ENCODE measurements around the gene C10orf71.
A peak's percentile ranks its signal among the peaks of the same experiment; 100 is the strongest.

Gene C10orf71

DNA sequence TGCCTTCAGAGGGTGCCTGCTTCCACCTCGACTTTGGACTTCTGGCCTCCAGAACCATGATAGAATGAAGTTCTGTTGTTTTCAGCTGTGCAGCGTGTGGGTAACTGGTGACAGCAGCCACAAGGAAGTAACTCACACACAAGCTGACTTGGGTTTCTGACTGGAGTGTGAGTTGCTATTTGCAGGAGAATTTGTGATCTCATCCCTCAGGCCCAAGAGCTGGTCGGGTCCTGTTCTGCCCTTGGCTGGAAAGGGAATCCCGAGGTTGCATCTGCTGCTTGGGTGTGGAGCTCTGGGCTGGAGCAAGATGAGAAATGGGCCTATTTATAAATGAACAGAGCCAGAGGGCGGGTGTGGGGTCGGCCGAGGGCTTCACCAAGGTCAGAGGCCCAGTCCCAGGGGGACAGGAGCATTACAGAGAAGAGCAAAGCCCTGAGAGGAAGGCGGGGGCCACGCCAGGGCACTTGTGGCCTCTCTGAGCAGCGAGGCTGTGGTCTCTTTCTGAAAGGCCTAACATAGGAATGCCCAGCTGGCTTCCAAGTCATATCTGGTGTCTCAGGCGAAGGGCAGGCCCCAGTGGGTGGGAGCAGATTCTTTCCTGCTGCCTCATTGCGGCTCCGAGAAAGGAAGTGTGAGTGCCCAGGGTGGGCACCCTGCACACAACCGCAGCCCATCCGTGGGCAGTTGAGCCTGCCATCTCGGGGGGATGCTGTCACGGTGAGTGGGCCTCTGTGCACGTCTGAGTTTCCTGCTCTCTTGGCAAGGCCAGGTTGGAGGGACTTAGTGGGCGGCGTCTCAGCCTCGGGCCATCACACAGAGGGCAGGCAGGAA is 26.5 kb upstream of the C10orf71 start:
- DNase-seq (ENCODE audit: low spot score), result no peak

DNA sequence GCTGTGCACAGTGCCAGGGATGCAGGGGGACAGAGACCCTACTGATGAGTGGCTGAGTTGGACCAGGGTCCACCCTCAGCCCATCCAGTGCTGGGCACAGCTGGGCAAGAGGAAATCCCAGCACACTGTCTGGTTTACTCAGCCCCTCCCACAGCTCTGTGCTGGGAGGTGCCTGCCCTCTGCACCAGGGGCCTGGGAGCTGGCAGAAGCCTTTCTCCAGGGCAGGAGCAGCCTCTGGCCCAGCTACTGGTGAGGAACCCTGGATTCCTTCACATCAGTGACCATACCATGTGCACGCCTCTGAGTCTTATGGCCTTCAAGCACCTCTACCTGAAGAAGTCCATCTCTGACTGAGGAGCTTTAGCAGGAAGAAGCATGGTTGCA is 25.9 kb upstream of the C10orf71 start:
- DNase-seq (ENCODE audit: low spot score), result no peak

DNA sequence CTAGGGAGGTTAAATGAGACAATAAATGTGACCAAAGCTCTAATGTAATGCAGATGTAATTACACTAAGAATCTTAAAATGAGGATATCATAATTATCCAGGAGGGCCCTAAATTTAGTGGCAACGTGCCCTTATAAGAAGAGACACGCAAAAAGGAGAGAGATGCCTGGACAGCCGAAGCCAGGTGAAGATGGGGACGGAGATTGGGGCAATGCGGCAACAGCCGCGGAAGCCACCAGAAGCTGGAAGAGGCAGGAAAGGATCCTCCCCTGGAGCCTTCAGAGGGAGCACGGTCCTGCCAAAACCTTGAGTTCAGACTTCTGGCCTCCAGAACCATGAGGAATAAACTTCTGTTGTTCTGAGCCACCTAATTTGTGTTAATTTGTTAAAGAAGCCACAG is 25.3 kb upstream of the C10orf71 start:
- no peak for DNase-seq (ENCODE audit: low spot score)

DNA sequence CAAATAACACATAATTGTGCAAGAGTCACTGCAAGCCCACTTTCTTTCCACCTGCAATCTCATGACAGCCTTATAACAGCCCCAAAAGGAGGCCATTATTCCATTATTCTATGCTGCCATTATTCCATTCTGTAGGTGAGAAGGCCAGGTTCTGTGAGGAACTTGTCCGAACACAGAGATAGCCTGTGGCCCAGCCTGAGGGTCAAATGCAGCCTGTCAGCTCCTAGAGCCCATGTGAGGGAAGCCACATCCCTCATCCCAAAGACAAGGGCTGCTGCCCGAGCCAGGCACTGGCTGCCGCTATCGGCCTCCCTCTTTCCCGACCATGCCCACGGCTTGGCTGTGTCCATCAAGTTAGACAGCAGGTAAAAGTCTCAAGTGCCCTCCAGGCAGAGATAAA is 24.1 kb upstream of the C10orf71 start:
- DNase-seq (ENCODE audit: low spot score), result no peak

DNA sequence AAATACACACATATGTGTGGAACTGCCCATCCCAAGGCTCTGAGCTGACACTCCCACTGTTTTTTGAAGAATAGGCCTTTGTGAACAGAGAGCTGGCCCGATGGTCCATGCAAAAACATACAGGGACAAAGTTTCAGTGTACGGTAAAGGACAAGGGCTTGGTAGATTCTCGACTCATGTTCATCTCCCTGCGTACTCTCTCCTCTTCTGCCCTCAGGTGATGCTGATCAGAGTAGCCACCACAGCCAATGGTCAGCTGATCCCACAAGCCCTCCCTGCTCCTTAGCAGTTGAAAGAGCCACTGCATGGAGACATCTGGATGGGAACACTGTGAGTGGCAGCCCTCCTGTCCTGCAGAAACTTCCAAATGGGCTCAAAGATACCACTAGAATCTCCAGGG is 23.1 kb upstream of the C10orf71 start:
- DNase-seq (ENCODE audit: low spot score), result no peak

DNA sequence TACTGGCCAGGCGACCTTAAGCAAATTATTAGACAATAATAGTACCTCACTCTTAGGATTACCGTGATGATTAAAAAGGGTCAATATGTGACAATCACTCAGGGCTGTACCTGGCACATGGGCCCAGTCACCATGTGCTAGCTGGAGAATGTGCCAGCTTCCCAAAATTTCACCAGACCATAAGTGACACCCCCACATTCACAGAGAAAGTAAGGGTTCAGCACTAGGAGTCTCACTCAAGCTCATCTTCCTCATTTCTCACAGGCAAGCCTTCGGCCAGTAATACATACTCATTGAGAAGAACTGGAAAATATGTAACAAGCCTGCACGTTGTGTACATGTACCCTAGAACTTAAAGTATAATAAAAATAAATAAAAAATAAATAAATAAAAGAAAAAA is 22.4 kb upstream of the C10orf71 start:
- no peak for DNase-seq (ENCODE audit: low spot score)

DNA sequence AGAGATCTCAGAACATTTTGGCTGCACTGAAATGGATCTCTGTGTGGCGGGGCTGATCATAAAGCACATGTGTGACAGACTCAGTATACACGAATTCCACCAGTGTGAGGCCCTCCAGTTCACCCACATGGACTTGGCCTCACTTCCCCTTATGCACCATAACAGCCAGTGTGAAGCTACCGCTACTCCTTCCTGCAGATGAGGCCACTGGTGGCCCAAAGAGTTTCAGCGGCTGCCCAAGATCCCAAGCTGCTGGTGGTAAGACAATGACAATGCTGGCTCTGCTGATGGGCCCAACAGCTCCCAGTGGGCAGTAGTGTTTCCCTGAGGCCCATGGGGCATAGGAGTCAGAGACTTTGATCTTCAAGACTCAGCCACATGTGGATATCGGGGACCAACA is 21.0 kb upstream of the C10orf71 start:
- DNase-seq (ENCODE audit: low spot score), result no peak

DNA sequence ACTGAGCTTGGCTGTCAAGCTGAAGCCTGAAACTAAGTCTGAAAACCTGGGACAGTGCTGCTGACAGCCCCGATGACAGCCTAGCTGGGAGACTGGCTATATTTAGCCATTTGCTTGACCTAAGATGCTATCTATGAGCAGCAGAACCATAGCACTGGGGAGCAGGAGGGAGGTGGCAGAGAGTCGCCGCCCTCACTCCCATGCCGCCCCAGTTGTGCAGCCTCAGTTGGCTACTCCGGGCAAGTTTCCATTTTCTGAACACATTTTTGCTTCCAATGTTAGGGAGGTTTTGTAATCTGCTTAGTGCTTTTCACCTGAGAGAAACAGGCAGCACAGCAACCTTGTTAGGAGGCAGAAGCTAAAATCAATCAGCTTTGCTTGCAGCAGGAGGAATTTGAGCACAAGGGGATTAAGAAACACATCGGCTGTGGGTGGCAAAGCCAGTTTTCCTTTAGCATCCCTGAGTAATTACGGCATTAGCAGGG is 20.4 kb upstream of the C10orf71 start:
- DNase-seq (ENCODE audit: low spot score), result peak; percentile 26

DNA sequence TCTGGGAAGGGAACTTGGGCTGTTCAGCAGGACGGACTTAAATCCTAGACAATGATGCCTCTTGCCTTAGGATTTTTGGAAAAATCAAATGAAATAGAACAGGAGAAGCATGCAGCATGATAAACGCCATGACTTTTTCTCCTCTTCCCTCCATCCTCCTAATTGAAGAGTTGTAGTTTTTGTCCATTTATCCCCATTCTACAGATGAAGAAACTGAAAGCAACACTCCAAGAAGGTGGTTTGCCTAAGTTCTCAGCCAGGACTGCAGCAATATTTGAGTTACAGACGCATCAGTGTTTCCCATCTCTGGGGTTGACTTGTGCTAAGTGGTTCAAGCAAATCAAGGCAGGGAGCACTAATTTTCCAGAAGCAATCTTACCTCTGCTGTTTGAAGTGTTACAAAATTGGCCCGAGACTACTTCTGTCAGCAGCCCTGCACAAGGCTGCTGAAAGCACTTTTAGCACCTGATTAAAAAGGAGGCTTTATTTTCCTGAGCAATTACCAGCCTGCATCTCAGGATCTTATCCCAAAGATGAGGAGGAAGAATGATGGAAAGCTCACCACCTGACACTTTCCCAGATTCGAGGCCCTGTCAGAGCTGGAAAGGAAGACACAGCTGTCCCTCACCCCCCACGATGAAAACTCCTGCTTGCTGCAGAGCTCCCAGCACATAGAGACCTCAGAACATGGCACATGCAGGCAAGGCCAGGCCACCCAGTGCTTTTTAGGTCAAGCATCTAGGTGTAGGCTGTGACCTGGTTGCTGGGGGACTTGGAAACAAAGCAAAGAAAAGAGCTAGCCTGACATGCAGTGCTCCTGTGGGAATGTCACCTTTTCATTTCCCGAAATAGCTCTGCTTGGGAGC is 19.7 kb upstream of the C10orf71 start:
- DNase-seq (ENCODE audit: low spot score), result no peak

DNA sequence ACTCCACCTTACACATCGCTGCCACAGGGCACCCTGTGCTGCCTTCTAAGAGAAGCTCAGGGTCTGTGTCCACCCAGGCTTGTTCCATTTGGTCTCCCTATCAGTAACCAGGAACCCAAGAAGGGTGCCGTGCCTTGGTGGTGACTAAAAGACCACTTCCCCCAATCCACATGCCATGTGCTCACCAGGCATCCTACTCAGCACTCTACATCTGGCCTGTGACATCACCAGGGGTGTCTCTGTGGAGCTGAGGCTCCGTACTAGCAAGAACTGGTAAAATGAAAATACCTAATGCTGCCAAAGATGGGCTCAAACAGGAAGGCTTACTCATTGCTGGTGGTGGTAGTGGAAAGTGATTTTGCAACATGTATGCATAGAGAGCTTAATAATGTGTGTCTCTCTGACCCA is 19.0 kb upstream of the C10orf71 start:
- no peak for DNase-seq (ENCODE audit: low spot score)

DNA sequence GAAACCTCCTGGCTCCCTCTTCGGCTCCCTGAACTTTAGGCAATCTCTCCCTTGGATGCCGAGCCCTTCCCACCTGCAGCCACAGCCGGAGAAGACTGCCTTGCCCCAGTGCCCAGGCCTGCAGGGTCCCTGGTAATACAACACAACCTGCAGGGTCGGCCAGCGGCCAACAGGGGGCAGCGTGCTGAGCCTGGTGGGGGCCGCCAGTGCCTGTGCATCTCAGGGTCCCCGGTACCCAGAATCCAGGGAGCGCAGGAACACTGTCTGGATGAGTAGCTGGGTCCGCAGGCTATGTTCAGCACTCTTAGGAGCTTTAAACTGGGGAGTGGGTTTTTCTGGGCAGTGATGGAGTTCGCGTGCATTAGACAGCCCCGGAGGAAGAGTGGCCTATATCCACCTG is 17.5 kb upstream of the C10orf71 start:
- DNase-seq (ENCODE audit: low spot score), result no peak

DNA sequence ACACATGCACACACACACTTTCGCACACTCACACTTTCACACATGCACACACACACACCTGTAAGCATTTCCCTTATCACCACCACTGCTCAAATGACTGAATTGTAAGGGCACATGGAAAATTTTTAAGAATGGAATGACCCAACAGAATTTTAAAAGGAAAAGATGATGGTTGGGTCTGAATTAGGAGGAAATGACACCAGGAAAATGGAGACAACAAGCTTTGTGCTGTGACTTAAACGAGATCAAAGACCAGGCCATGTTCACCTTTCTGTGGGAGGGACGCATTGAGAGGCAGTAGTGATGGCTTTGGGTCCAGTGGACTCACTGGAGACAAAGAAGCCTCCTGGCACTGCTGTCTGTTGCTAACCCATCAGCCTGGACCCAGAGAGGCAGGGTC is 16.7 kb upstream of the C10orf71 start:
- no peak for DNase-seq (ENCODE audit: low spot score)

DNA sequence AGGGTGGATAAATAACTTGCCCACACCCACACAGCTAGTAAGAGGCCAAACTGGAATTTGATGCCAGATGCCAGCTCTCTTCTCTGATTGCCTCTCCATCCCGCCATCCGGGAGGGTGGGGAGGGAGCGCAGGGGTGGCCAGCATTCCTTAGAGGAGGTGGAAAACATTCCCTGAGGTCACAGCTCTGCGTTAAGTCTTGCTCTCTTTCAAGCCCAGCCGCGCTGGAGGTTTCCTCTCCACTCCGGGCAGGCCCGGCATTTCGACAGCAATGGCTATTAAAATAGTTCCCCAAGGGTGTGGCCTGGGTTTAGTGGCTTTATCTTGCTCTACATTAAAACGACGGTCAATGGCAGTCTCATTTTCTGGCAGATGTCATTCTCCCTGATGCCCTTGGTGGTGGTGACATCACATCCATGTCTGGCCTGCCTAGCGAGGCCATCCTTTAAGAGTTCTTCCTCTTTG is 16.1 kb upstream of the C10orf71 start:
- DNase-seq (ENCODE audit: low spot score), result no peak

DNA sequence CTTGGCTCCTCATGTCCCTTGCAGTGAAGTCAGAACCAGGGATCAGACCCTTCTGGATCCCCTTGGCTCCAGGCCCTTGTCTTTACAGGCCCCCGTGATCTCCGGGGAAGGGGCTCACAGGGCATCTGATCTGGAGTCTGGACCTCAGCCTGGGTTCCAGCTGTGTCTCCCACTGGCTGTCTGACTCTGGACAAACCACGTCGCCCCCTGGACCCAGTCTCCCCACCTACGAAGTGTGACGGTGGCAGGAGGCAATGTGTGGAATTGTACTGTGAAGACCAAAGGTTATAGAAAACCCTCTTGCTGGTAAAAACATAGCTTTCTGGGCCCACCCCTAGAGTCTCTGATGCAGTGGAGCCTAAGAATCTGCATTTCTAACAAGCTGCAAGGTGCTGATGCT is 15.5 kb upstream of the C10orf71 start:
- DNase-seq (ENCODE audit: low spot score), result no peak

DNA sequence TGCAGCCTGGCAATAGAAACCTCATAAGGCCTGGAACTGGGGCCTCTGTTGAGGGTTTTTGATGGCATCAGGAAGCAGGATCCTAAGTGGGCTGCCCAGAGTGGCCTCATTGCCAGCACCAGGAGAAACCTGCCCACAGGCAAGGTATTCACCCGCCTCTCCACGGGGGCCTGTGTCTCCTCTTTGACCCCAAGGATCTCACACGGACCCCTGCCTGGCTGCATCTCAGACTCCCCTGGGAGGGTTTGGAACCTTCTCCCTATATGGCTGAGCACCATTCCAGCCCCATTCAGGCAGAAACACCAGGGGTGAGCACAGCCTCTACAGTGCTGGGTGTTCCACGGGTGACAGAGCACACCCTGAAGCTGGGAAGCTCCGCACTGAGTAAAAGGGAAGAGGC is 14.6 kb upstream of the C10orf71 start:
- no peak for DNase-seq (ENCODE audit: low spot score)

DNA sequence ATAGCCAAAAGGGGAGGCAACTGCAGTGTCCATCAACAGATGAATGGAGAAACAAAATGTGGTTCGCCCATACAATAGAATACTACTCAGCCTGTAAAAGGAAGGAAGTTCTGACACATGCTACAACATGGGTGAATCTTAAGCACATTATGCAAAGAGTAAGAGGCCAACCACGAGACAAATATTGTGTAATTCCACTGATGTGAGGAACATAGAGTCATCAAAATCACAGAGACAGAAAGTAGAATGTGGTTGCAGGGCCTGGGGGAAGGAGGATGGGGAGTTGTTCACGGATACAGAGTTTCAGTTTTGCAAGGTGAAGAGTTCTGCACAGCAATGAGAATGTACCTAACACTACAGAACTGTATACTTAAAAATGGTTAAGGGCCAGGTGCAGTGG is 13.7 kb upstream of the C10orf71 start:
- DNase-seq (ENCODE audit: low spot score), result no peak

DNA sequence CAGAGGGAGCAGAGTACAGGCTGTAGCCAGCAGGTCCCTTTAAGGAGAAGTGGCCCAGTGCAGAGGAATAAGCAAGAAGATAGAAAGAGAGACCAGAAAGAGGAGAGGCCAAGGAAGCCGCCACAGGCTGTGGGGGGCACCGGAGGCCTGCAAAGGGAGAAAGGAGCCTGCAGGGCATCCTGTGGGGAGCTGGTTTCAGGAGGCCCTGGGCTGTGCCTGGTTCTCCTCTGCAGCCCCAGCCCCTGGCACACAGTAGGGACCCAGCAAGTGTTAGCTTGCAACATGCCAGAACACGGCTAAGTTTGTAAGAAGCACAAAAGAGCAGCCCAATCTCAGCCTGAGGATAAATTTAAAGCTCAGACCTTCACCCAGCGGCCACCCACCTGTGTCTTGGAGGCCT is 12.3 kb upstream of the C10orf71 start:
- DNase-seq (ENCODE audit: low spot score), result no peak

DNA sequence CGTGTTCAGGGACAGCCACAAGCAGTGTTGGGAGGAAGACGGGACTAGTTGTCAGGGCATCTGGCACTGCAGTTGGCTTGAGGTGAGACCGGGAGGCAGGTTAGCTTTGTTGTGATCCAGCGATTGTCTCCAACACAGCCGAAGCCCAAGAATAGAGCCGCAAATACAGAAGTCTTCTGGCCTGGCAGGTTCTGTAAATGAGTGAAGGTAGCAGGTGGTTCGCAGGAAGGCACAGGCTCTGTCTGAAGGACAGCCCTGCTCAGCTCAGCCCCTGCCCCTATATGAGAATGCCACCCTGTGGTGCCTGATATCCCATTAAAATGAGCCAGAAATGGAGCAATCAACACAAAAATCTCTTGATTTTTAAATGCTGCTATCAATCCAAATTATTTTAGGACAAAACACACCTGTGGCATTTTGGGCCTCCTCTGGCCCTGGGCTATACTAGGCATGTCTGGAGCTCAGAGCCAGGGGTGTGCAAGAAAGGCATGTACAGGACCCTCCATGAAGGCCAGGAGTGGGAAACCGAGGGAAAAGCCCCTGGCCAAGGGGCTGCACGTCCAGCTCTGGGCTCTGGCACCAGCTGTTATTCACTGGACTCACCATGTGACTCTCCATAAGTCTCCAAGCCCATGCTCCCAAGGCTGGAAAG is 11.2 kb upstream of the C10orf71 start:
- no peak for DNase-seq (ENCODE audit: low spot score)

DNA sequence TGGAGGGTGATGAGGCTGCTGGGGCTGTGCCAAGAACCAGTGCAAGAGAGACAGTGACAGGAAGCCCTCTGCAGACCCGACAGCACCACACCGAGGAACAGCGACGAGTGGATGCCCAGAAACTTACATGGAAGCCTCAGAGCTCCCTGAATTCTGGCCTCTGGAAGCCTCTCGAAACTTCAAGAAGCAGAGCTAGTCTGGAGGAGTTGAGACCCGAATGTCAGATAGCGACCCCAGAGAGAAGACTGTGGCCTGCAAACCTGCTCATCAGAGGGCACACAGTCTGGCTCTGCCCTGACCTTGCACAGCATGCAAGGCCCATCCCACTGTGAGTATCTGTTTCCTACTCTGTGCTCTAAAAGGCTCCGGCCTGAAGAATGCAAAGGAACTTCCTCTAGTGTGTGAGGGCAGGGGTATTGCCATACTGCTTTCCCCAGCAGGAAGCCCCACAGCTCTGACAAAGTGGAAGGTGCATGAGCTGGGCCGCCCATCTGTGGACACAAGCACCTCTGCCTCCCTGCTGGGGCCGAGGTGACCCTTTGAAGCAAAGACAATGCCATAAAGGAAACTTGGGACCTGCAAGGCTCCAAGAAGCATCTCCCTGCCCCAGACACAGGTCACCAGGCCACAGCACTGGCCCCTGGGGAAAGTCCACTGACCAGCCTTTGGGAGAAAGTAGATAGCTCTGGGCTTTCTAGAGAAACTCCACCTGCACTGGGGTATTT is 10.5 kb upstream of the C10orf71 start:
- no peak for DNase-seq (ENCODE audit: low spot score)

DNA sequence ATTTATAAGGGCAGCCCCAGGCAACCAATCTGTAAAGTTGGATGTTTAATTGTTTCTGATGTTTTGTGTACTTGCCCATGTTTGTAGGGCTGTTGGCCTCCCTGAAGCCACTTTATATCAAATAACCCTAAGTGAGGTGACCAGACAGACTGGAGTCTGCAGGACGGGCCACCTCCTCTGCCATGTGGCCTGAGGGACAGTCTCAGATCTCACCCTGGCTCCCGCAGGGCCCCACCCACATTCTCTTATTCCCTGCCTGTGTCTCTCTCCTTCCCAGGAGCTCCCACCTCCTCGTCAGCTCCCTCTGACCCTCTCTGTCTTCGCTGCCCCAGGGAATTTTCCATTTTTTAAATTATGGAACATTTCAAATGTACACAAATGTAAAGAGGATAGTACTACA is 9.5 kb upstream of the C10orf71 start:
- no peak for DNase-seq (ENCODE audit: low spot score)

DNA sequence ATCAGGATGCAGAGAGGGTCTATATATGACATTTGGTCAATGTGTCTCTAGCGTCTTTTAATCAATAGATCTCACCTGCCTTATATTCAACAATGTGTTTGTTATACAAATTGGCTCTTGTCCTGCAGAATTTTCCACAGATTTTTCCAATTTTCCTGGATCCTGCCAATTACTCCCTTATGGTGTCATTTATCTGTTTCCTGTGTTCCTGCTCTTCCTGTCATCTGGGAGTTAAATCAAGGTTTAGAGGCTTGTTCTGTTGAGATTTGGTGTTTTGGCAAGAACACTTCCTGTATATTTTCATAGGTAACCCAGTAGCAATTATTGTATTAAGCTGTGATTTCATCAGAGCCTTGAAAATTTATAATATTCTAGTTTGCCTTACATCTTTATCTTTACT is 8.8 kb upstream of the C10orf71 start:
- no peak for DNase-seq (ENCODE audit: low spot score)

DNA sequence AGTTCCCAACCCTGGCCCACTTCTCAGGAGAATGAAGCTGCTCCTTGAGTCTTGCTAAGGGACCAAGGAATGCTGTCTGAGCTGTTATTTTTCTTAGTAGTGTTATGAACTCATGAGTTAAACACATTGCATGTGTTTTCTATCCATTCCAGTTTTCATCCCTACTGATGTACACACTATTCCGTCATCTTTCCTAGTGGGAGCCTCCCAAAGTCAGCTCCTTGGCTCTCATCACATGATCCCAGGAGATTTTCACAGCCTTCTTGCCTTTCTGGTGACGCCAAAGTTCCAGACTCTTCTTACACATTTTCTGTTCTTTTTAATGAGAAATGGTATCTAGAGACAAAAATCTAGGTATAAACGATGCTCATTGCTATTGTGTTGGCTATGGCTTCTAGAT is 8.4 kb upstream of the C10orf71 start:
- no peak for DNase-seq (ENCODE audit: low spot score)

Data from SK-N-DZ (cell line).